Upper lobe of left lung (tissue), 4 donors: ENCODE results near the gene EGFL7.

Source experiments
- CTCF ChIP-seq, 6 experiments: fragments of 450-650 bp in 4 of 6; fragments of 200-600 bp in 2 of 6; sonication (generic) in 2 of 6; IDR thresholded peaks; one replicate each; pipeline ENCODE4 v1.5.1; 2016 to 2019; ENCODE audit warnings: antibody characterized with exemption in 6 of 6
- EP300 ChIP-seq, 4 donors: sonication (generic); formaldehyde crosslinking; IDR thresholded peaks; one replicate each; pipeline ENCODE4 v1.5.1; 2017; ENCODE audit warnings: antibody characterized with exemption in 4 of 4, control low read depth in 2 of 4
- POLR2A ChIP-seq, 4 donors: fragments of 450-650 bp; IDR thresholded peaks; one replicate each; pipeline ENCODE4 v1.5.1; 2016 to 2017; ENCODE audit warnings: antibody characterized with exemption in 4 of 4, mild to moderate bottlenecking in 2 of 4
- POLR2AphosphoS5 ChIP-seq, 2 donors: sonication (generic); formaldehyde crosslinking; IDR thresholded peaks; one replicate each; pipeline ENCODE4 v1.5.1; 2017; ENCODE audit warnings: antibody characterized with exemption in 2 of 2

DNA sequence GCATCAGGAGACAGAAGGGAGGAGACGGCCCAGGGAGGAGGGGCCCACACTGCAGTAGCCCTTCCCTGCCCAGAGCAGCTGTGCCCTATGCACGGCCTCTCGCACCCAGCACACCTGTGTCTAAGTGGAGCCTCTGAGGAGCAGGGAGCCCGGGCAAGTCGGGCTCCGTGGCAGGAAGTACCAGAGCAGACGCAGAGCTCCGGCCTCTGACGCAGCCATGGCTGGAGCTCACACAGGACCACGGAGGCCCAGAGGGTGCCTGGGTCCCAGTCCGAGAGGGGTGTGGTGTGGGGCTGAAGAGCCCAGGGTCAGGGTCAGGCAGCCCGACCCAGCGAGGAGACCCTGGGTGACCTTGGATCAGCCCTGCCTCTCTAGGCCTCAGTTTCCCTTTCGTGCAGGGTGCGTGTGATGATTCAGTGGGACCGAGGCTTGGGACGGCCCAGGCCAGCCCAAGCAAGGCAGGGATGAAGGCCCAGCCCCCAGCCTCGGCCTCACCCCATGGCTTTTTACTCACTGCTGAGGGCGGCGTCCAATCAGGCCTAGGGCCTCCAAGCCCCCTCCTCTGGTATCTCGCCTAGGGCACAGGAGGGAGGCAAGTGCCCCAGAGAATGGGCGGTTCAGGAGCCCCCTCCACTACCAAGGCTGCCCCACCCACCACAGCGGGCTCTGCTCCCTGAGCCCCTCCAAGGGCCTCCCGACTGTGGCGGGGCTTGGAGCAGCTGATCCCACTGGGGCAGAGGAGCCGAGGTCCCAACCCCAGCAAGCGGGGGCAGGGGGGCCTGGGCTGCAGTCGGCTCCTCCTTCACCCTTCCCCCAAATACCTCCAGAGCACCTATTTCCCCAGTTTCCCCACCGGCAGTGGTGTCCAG, 28.8 kb downstream of the EGFL7 start:
- TF ChIP-seq CTCF (IDR thresholded peaks at IDR 0.05) = no peak
- TF ChIP-seq POLR2AphosphoS5 (IDR thresholded peaks at IDR 0.05) = no peak
- TF ChIP-seq EP300 (IDR thresholded peaks at IDR 0.05) = no peak
- TF ChIP-seq POLR2A (IDR thresholded peaks at IDR 0.05) = no peak
